IMR-90 (cell line): ENCODE results near the gene DDX53. TPM values are rescaled to one million over a fixed set of nuclear protein-coding genes. Genes with fewer than 3 reads are reported as not detected.

ENCODE experiments used
- ATAC-seq: fragments of 200-7000 bp; cut with Tn5 transposase; 2 replicates; pipeline ENCODE4 v1.9.1; 2020; ENCODE audit warnings: low read depth, mild to moderate bottlenecking, moderate library complexity
- BruUV-seq: library from RNA; stranded (reverse); fragments of 400-500 nt; replicated peaks from 2 replicates; lab custom pipeline; 2021; lab: Mats Ljungman, UMichigan
- CTCF ChIA-PET: fragments of 300-600 bp; formaldehyde crosslinking; extraction: SDS; loops from one replicate; lab custom pipeline; 2021; ENCODE audit warnings: antibody characterized with exemption; lab: Yijun Ruan, JAX
- POLR2A ChIA-PET: fragments of 300-600 bp; sonication (Branson Sonifier 250); formaldehyde crosslinking; loops from one replicate; lab custom pipeline; 2022; ENCODE audit warnings: antibody characterized with exemption; ENCODE audit not compliant: unreplicated experiment; lab: Charles Lee
- DNase-seq: peaks from one replicate; pipeline ENCODE4 v3.0.0; 2013
- H2AFZ ChIP-seq: replicated peaks from 2 replicates; pipeline ENCODE3; 2013; ENCODE audit warnings: low read length, mild to moderate bottlenecking; ENCODE audit not compliant: poor library complexity
- H2AK5ac ChIP-seq: 2 replicates; pipeline ENCODE4 v1.6.1; 2013; ENCODE audit warnings: low read depth, low read length, inconsistent platforms
- H2AK9ac ChIP-seq: replicated peaks from 2 replicates; pipeline ENCODE3; 2013; ENCODE audit warnings: mild to moderate bottlenecking, low read depth, low read length, moderate library complexity; ENCODE audit not compliant: poor library complexity
- H2BK120ac ChIP-seq: 2 replicates; pipeline ENCODE4 v1.6.1; 2013; ENCODE audit warnings: low read depth, low read length, inconsistent platforms
- H2BK15ac ChIP-seq: 3 replicates; pipeline ENCODE4 v1.6.1; 2013; ENCODE audit warnings: low read depth, low read length, inconsistent platforms
- H2BK20ac ChIP-seq: 2 replicates; pipeline ENCODE4 v1.6.1; 2013; ENCODE audit warnings: low read depth, mild to moderate bottlenecking, inconsistent platforms, low read length, moderate library complexity
- H2BK5ac ChIP-seq: 2 replicates; pipeline ENCODE4 v1.6.1; 2013; ENCODE audit warnings: mild to moderate bottlenecking, low read depth, low read length, inconsistent platforms; ENCODE audit not compliant: poor library complexity, severe bottlenecking
- H3K14ac ChIP-seq: replicated peaks from 2 replicates; pipeline ENCODE4 v1.6.1; 2013; ENCODE audit warnings: low read depth, low read length, inconsistent platforms
- H3K18ac ChIP-seq: 2 replicates; pipeline ENCODE4 v1.6.1; 2013; ENCODE audit warnings: low read depth, low read length, control low read depth
- H3K23ac ChIP-seq: 2 replicates; pipeline ENCODE4 v1.6.1; 2013; ENCODE audit warnings: low read depth, low read length, inconsistent platforms
- H3K27ac ChIP-seq: 2 replicates; pipeline ENCODE4 v1.5.1; 2013; ENCODE audit warnings: mild to moderate bottlenecking, control low read depth, low read length; ENCODE audit not compliant: insufficient read depth
- H3K27me3 ChIP-seq: 2 replicates; pipeline ENCODE4 v1.6.1; 2013; ENCODE audit warnings: low read length; ENCODE audit not compliant: control insufficient read depth, insufficient read depth
- H3K36me3 ChIP-seq: 2 replicates; pipeline ENCODE4 v1.6.1; 2013; ENCODE audit warnings: low read length, mixed read lengths; ENCODE audit not compliant: control insufficient read depth, insufficient read depth
- H3K4ac ChIP-seq: 2 replicates; pipeline ENCODE4 v1.6.1; 2013; ENCODE audit warnings: low read depth, low read length, inconsistent platforms
- H3K4me1 ChIP-seq: 2 replicates; pipeline ENCODE4 v1.6.1; 2013; ENCODE audit warnings: low read length, mixed read lengths; ENCODE audit not compliant: control insufficient read depth, insufficient read depth
- H3K4me2 ChIP-seq: 2 replicates; pipeline ENCODE4 v1.6.1; 2013; ENCODE audit warnings: low read depth, mild to moderate bottlenecking, control low read depth, low read length, moderate library complexity
- H3K4me3 ChIP-seq: 2 replicates; pipeline ENCODE4 v1.5.1; 2013; ENCODE audit warnings: low read depth, mild to moderate bottlenecking, control low read depth, low read length, moderate library complexity; ENCODE audit not compliant: insufficient read depth
- H3K56ac ChIP-seq: 2 replicates; pipeline ENCODE4 v1.6.1; 2013; ENCODE audit warnings: low read length, inconsistent platforms; ENCODE audit not compliant: insufficient read depth; ENCODE audit errors: extremely low read depth
- H3K79me1 ChIP-seq, 2 experiments: 2 replicates each; pipeline ENCODE4 v1.6.1; 2013; ENCODE audit warnings: low read length in 2 of 2, inconsistent platforms in 1 of 2, low read depth in 1 of 2
- H3K9ac ChIP-seq: 2 replicates; pipeline ENCODE4 v1.6.1; 2013; ENCODE audit warnings: low read depth, low read length, control low read depth
- H3K9me1 ChIP-seq: 2 replicates; pipeline ENCODE4 v1.6.1; 2013; ENCODE audit warnings: low read length, inconsistent platforms; ENCODE audit not compliant: insufficient read depth
- H3K9me3 ChIP-seq: 2 replicates; pipeline ENCODE4 v1.6.1; 2013; ENCODE audit warnings: low read length; ENCODE audit not compliant: control insufficient read depth, insufficient read depth
- H4K20me1 ChIP-seq: 2 replicates; pipeline ENCODE4 v1.6.1; 2013; ENCODE audit warnings: low read length, inconsistent platforms; ENCODE audit not compliant: insufficient read depth
- H4K5ac ChIP-seq: 2 replicates; pipeline ENCODE4 v1.6.1; 2013; ENCODE audit warnings: mild to moderate bottlenecking, low read depth, low read length, control low read depth
- H4K8ac ChIP-seq, 2 experiments: 2 replicates each; pipeline ENCODE4 v1.6.1; 2013; ENCODE audit warnings: low read depth in 2 of 2, low read length in 2 of 2, control low read depth in 1 of 2, inconsistent platforms in 1 of 2
- H4K91ac ChIP-seq: 2 replicates; pipeline ENCODE4 v1.6.1; 2013; ENCODE audit warnings: low read depth, low read length, inconsistent platforms; ENCODE audit not compliant: insufficient read depth
- RCOR1 ChIP-seq: IDR thresholded peaks from 2 replicates; pipeline ENCODE4 v1.6.1; 2012; ENCODE audit warnings: mild to moderate bottlenecking, low read length, improper control_type of control experiment; ENCODE audit not compliant: insufficient replicate concordance
- WGBS, 2 experiments: methylation state at CpG; one replicate each; pipeline versions ENCODE4 v1.1.5 to v1.1.7; 2013; ENCODE audit warnings: missing lambda C conversion rate in 2 of 2; ENCODE audit not compliant: insufficient read length in 1 of 2; ENCODE audit errors: extremely low coverage in 2 of 2; 5-methylcytosine and 5-hydroxymethylcytosine counted together
- dilution Hi-C: fragments of 300-500 bp; cut with HindIII; formaldehyde crosslinking; loops from one replicate; pipeline ENCODE4 v1.14.3; 2018; ENCODE audit warnings: low sequenced_read_pairs; ENCODE audit not compliant: unreplicated experiment
- in situ Hi-C: fragments of 300-500 bp; cut with MboI; formaldehyde crosslinking; loops from 3 replicates; pipeline ENCODE4 v1.14.3; 2019; ENCODE audit warnings: low sequenced_read_pairs, inconsistent platforms, mixed read lengths
- intact Hi-C: fragments of 100-400 bp; cut with micrococcal nuclease; formaldehyde crosslinking; loops from 2 replicates; pipeline ENCODE4 v1.10.0; 2022
- polyA plus RNA-seq, 3 experiments: library from polyadenylated mRNA; depleted of rRNA; stranded (reverse); fragments of >200 nt; gene quantifications; 2 replicates each; pipeline ENCODE4 v1.2.3, GENCODE V29; 2012; ENCODE audit warnings: low replicate concordance in 1 of 3
- total RNA-seq: library from RNA; depleted of rRNA; stranded (reverse); fragments of >200 nt; gene quantifications from 2 replicates; pipeline ENCODE4 v1.2.3, GENCODE V29; 2012
- TF ChIP-seq, protein P1 (sequence below): conservative IDR thresholded peaks from 2 replicates; pipeline ENCODE4 v1.5.1; 2012; ENCODE audit warnings: mild to moderate bottlenecking, low read depth, low read length, improper control_type of control experiment

The DDX53 gene
- total and polyA plus RNA-seq, 2 of the 4 experiments (the other 2 are of a cell fraction), result not detected

DNA sequence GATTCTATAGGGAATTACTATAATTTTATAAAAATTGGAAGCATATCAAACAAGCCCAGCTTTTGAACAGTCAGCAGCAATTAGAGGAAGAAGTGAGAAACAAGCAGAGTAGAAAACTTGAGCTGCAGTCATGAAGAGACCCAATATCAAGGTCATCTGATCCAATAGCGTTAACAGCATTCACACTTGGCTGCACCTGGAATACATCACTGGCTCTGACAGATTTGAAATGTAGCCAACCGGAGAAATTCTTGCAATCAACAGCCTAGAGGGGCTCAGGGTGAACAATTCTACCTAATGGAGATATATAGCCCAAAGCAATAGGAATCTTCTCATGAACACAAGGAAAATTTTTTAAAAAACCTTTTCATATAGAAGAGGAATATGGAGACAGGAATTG is 13.6 kb downstream of the DDX53 start:
- Histone ChIP-seq H4K5ac (no peak overlapping the region), H4K8ac (no peak overlapping the region), H3K4ac (no peak overlapping the region), H3K27me3 (no peaks in the 10 kb centered on the region), H2BK120ac (no peak overlapping the region), H3K4me1 (no peaks in the 10 kb centered on the region), H2BK5ac (no peak overlapping the region), H2AFZ (no peak overlapping the region), H3K79me1 (no peaks in the 10 kb centered on the region), H3K27ac (no peak overlapping the region), H3K36me3 (no peaks in the 10 kb centered on the region), H2BK15ac (no peak overlapping the region), H4K20me1 (no peaks in the 10 kb centered on the region), H3K56ac (no peak overlapping the region), H2AK5ac (no peak overlapping the region), H3K18ac (no peak overlapping the region), H2AK9ac (no peak overlapping the region), H4K91ac (no peak overlapping the region), H3K4me3 (no peak overlapping the region), H3K4me2 (no peak overlapping the region), H3K23ac (no peak overlapping the region), H3K9me1 (no peaks in the 10 kb centered on the region), H3K9me3 (no peaks in the 10 kb centered on the region), H3K9ac (no peak overlapping the region), H2BK20ac (no peak overlapping the region), H3K14ac (no peak overlapping the region)
- in situ Hi-C loops, result no loop called here
- ChIA-PET POLR2A (no interaction called here), CTCF (no interaction called here)
- no peak for ATAC-seq
- no peak for DNase-seq
- dilution Hi-C loops, result no loop called here
- TF ChIP-seq RCOR1, result no peak
- TF ChIP-seq, protein P1, sequence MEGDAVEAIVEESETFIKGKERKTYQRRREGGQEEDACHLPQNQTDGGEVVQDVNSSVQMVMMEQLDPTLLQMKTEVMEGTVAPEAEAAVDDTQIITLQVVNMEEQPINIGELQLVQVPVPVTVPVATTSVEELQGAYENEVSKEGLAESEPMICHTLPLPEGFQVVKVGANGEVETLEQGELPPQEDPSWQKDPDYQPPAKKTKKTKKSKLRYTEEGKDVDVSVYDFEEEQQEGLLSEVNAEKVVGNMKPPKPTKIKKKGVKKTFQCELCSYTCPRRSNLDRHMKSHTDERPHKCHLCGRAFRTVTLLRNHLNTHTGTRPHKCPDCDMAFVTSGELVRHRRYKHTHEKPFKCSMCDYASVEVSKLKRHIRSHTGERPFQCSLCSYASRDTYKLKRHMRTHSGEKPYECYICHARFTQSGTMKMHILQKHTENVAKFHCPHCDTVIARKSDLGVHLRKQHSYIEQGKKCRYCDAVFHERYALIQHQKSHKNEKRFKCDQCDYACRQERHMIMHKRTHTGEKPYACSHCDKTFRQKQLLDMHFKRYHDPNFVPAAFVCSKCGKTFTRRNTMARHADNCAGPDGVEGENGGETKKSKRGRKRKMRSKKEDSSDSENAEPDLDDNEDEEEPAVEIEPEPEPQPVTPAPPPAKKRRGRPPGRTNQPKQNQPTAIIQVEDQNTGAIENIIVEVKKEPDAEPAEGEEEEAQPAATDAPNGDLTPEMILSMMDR, result no peak
- BruUV-seq, result no TSS peak
- intact Hi-C loops, result no loop called here
- no CpG with 5 or more reads among the region's 2 CpGs for WGBS, 2 experiments
